OCI-LY1 (cell line): ENCODE data around the gene MTUS2.

Source experiments
- H2AFZ ChIP-seq: fragments of 200-600 bp; sonication (generic), shearing (Covaris generic); 2 replicates; pipeline ENCODE4 v1.6.0; 2014; ENCODE audit warnings: antibody characterized with exemption, mild to moderate bottlenecking, low read length
- H3F3A ChIP-seq: fragments of 200-600 bp; sonication (generic), shearing (Covaris generic); 2 replicates; pipeline ENCODE4 v1.6.0; 2014; ENCODE audit warnings: mild to moderate bottlenecking, antibody characterized with exemption, low read length, moderate library complexity; ENCODE audit not compliant: insufficient read depth
- H3K27ac ChIP-seq: fragments of 200-600 bp; sonication (generic); 2 replicates; pipeline ENCODE4 v1.5.1; 2014; ENCODE audit warnings: low read length, mixed run types, mild to moderate bottlenecking, low read depth; ENCODE audit not compliant: poor library complexity, severe bottlenecking
- H3K27me3 ChIP-seq: fragments of 200-600 bp; sonication (generic); 2 replicates; pipeline ENCODE4 v1.6.0; 2014; ENCODE audit warnings: antibody characterized with exemption, mild to moderate bottlenecking, low read length, moderate library complexity; ENCODE audit not compliant: insufficient read depth
- H3K36me3 ChIP-seq: fragments of 200-600 bp; sonication (generic); 2 replicates; pipeline ENCODE4 v1.6.1; 2014; ENCODE audit warnings: mild to moderate bottlenecking, antibody characterized with exemption, low read length, moderate library complexity, mixed read lengths; ENCODE audit not compliant: insufficient read depth
- H3K4me1 ChIP-seq: fragments of 200-600 bp; sonication (generic); 2 replicates; pipeline ENCODE4 v1.5.1; 2014; ENCODE audit warnings: mild to moderate bottlenecking, low read length, moderate library complexity; ENCODE audit not compliant: insufficient read depth, severe bottlenecking
- H3K4me2 ChIP-seq: fragments of 200-600 bp; sonication (generic), shearing (Covaris generic); 2 replicates; pipeline ENCODE4 v1.6.1; 2014; ENCODE audit warnings: low read length
- H3K4me3 ChIP-seq: fragments of 200-600 bp; sonication (generic); 2 replicates; pipeline ENCODE4 v1.5.1; 2014; ENCODE audit warnings: low read length, low read depth, mild to moderate bottlenecking, mixed read lengths; ENCODE audit not compliant: poor library complexity, severe bottlenecking
- H3K79me2 ChIP-seq: fragments of 200-600 bp; shearing (Covaris generic); 2 replicates; pipeline ENCODE4 v1.6.1; 2016; ENCODE audit warnings: mixed run types, low read length, mixed read lengths; ENCODE audit not compliant: insufficient read depth
- H3K9ac ChIP-seq: fragments of 200-600 bp; sonication (generic), shearing (Covaris generic); 2 replicates; pipeline ENCODE4 v1.6.1; 2014; ENCODE audit warnings: mild to moderate bottlenecking, low read length, mixed read lengths
- H3K9me2 ChIP-seq: fragments of 200-600 bp; sonication (generic), shearing (Covaris generic); 2 replicates; pipeline ENCODE4 v1.6.1; 2014; ENCODE audit warnings: low read depth, mild to moderate bottlenecking, low read length, mixed read lengths
- H3K9me3 ChIP-seq: fragments of 200-600 bp; shearing (Covaris generic); 2 replicates; pipeline ENCODE4 v1.6.1; 2014; ENCODE audit warnings: low read length, mixed read lengths
- H4K20me1 ChIP-seq: fragments of 200-600 bp; sonication (generic), shearing (Covaris generic); 2 replicates; pipeline ENCODE4 v1.6.0; 2016; ENCODE audit warnings: mild to moderate bottlenecking, low read length; ENCODE audit not compliant: insufficient read depth
- CTCF ChIP-seq: fragments of 200-600 bp; sonication (generic), shearing (Covaris generic); IDR thresholded peaks from 2 replicates; pipeline ENCODE4 v1.5.1; 2017; ENCODE audit warnings: mild to moderate bottlenecking, antibody characterized with exemption, low read length, moderate library complexity, mixed read lengths
- EZH2 ChIP-seq: fragments of 200-600 bp; sonication (generic), shearing (Covaris generic); IDR thresholded peaks from 2 replicates; pipeline ENCODE4 v1.8.0; 2017; ENCODE audit warnings: borderline replicate concordance, mixed run types, mild to moderate bottlenecking, antibody characterized with exemption, low read length, moderate library complexity, mixed read lengths

MTUS2 gene

DNA sequence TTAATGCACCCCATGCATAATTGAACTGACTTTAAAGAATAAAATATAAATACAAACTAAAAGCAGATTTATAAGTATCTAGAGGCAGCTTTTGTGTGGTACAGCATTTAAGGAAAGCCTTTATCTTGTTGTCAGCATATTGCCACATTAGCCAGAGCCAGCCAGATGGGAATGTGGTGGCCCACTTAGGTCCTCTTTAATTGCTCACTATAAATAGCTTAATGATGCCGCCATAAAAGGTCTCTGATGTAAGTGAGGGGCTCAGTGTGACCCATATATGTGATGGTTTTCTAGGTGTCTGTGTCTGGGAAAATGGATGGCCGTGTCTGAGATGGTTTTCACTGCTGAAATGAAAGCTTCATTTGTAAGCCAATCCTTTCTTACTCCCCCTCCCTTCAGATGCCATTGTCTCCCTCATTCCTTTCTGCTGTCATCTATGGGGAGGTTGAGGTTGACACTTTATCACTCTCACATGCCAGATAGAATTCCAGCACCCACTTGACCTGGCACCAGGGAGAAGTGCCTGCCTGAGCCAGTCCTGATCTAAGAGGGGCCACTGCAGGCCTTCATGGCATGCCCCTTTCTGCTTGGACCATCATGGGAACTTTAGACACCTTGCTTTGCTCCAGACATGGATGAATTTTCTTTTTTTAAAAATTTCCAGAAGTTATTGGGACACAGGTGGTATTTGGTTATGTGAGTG, 135.3 kb downstream of the MTUS2 start:
- no peak overlapping the region for H3K4me2 ChIP-seq
- no peak overlapping the region for H2AFZ ChIP-seq
- no peak overlapping the region for H3K9ac ChIP-seq
- H3K4me1 ChIP-seq: no peaks in the 10 kb centered on the region
- no peaks in the 10 kb centered on the region for H3K9me2 ChIP-seq
- no peaks in the 10 kb centered on the region for H3F3A ChIP-seq
- no peaks in the 10 kb centered on the region for H3K36me3 ChIP-seq
- no peaks in the 10 kb centered on the region for H3K27me3 ChIP-seq
- H4K20me1 ChIP-seq: no peaks in the 10 kb centered on the region
- H3K9me3 ChIP-seq: no peaks in the 10 kb centered on the region
- no peak overlapping the region for H3K4me3 ChIP-seq
- TF ChIP-seq EZH2: no peak
- no peak for TF ChIP-seq CTCF
- H3K27ac ChIP-seq: no peak overlapping the region
- no peaks in the 10 kb centered on the region for H3K79me2 ChIP-seq

DNA sequence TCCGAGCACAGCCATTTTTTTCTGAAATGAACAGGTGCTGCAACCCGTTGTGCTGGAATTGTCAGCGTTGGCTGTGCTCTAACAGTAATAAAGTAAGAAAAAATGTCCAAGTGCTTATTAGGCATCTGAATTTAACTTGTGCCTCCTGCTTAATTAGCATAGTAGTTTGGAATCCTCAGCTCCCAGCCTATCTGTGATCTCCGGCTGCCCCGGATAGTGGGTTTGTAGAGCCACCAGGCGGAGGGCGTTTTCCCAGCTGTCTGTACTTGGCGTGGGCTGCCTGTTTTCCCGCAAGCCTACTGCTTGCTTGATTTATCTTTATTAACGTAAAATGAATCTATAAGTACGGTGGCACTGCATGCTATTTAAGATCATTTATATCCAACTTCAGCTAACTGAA, 137.9 kb downstream of the MTUS2 start:
- H3K27ac ChIP-seq: no peak overlapping the region
- H3K79me2 ChIP-seq: no peaks in the 10 kb centered on the region
- H3K9me3 ChIP-seq: no peaks in the 10 kb centered on the region
- TF ChIP-seq EZH2: no peak
- no peak for TF ChIP-seq CTCF
- H3F3A ChIP-seq: no peaks in the 10 kb centered on the region
- H3K9ac ChIP-seq: no peak overlapping the region
- H3K36me3 ChIP-seq: no peaks in the 10 kb centered on the region
- no peak overlapping the region for H3K4me3 ChIP-seq
- H2AFZ ChIP-seq: no peak overlapping the region
- no peaks in the 10 kb centered on the region for H3K27me3 ChIP-seq
- H4K20me1 ChIP-seq: no peaks in the 10 kb centered on the region
- H3K4me1 ChIP-seq: no peaks in the 10 kb centered on the region
- no peaks in the 10 kb centered on the region for H3K9me2 ChIP-seq
- H3K4me2 ChIP-seq: no peak overlapping the region

- Histone ChIP-seq H3K4me1 (no peaks in the 10 kb centered on the region), H3K9me2 (no peaks in the 10 kb centered on the region), H3K27ac (no peak overlapping the region), H3K79me2 (no peaks in the 10 kb centered on the region), H4K20me1 (no peaks in the 10 kb centered on the region), H3K27me3 (no peaks in the 10 kb centered on the region), H3K36me3 (no peaks in the 10 kb centered on the region), H3K4me2 (no peak overlapping the region), H3K9me3 (no peaks in the 10 kb centered on the region), H2AFZ (no peak overlapping the region), H3F3A (no peaks in the 10 kb centered on the region), H3K4me3 (no peak overlapping the region), H3K9ac (no peak overlapping the region)
- no peak for TF ChIP-seq EZH2
- no peak for TF ChIP-seq CTCF
These were observed 138.3 kb downstream of the MTUS2 start for GRCh38 chr13:28958441-28958840.
